GF-D8 (cell line): ENCODE measurements around the gene PTPN7.
"Not testable (repeated sequence)": the region's sequence is repeated elsewhere in the genome, so short reads cannot be mapped to it uniquely, and the experiment has no call there.

Experiments used
- DNase-seq: peaks from one replicate; lab custom pipeline; 2025; lab: John Stamatoyannopoulos, UW

The PTPN7 gene

GRCh38 chr1:202130816-202131522 is 29.4 kb downstream of the PTPN7 start:
- DNase-seq = no peak

- no peak for DNase-seq
Observed at GRCh38 chr1:202130297-202130721, 30.1 kb downstream of the PTPN7 start.

- no peak for DNase-seq
Observed at GRCh38 chr1:202129453-202130296, 30.7 kb downstream of the PTPN7 start.

- no peak for DNase-seq
Observed at GRCh38 chr1:202127836-202128622, 32.4 kb downstream of the PTPN7 start.

GRCh38 chr1:202127061-202127460 is 33.3 kb downstream of the PTPN7 start:
- DNase-seq = no peak

- no peak for DNase-seq
Observed at GRCh38 chr1:202126426-202126825, 34.0 kb downstream of the PTPN7 start.

GRCh38 chr1:202125611-202126010 is 34.8 kb downstream of the PTPN7 start:
- no peak for DNase-seq

GRCh38 chr1:202124142-202124541 is 36.3 kb downstream of the PTPN7 start:
- no peak for DNase-seq

GRCh38 chr1:202123336-202123813 is 37.0 kb downstream of the PTPN7 start:
- DNase-seq = no peak

- DNase-seq = no peak
Observed at GRCh38 chr1:202122639-202123335, 37.6 kb downstream of the PTPN7 start, which contains the start of gene GPR37L1. TSS of gene GPR37L1 (plus strand) at chr1:202122917. CDS start at chr1:202122964, 47 bp downstream.

GRCh38 chr1:202121006-202121405 is 39.4 kb downstream of the PTPN7 start:
- DNase-seq = no peak

- no peak for DNase-seq
Observed at GRCh38 chr1:202117898-202118371, 42.5 kb downstream of the PTPN7 start.

GRCh38 chr1:202116287-202116686 is 44.1 kb downstream of the PTPN7 start:
- DNase-seq = no peak

GRCh38 chr1:202113690-202114300 is 46.6 kb downstream of the PTPN7 start:
- DNase-seq = no peak

- DNase-seq = no peak
Observed at GRCh38 chr1:202112859-202113689, 47.3 kb downstream of the PTPN7 start.

- DNase-seq = not testable (repeated sequence)
Observed at GRCh38 chr1:202111589-202111988, 48.8 kb downstream of the PTPN7 start.

GRCh38 chr1:202110977-202111376 is 49.4 kb downstream of the PTPN7 start:
- DNase-seq = no peak

- DNase-seq = no peak
Observed at GRCh38 chr1:202107801-202108731, 52.3 kb downstream of the PTPN7 start.

- DNase-seq = no peak
Observed at GRCh38 chr1:202107321-202107761, 53.1 kb downstream of the PTPN7 start.
